Measurements from ENCODE around the gene CD79A.

Gene CD79A

GRCh38 chr19:41883463-41883820 is 6.4 kb downstream of the CD79A start:
- no peak for TF ChIP-seq CTCF (IDR thresholded peaks at IDR 0.05)

- TF ChIP-seq CTCF (IDR thresholded peaks at IDR 0.05) = no peak
Measured at GRCh38 chr19:41883821-41884733, 7.0 kb downstream of the CD79A start.

- no peak for TF ChIP-seq CTCF (IDR thresholded peaks at IDR 0.05)
Measured at GRCh38 chr19:41886761-41887710, 10.0 kb downstream of the CD79A start.

- no peak for TF ChIP-seq CTCF (IDR thresholded peaks at IDR 0.05)
Measured at GRCh38 chr19:41887711-41888382, 10.8 kb downstream of the CD79A start.

GRCh38 chr19:41888926-41889325 is 11.8 kb downstream of the CD79A start:
- TF ChIP-seq CTCF (IDR thresholded peaks at IDR 0.05) = no peak

GRCh38 chr19:41889896-41890295 is 12.8 kb downstream of the CD79A start:
- no peak for TF ChIP-seq CTCF (IDR thresholded peaks at IDR 0.05)

- no peak for TF ChIP-seq CTCF (IDR thresholded peaks at IDR 0.05)
Measured at GRCh38 chr19:41890936-41891335, 13.9 kb downstream of the CD79A start.
